NCI-H345 (cell line): ENCODE data around the gene ZSWIM1.
A peak's percentile ranks its signal among the peaks of the same experiment; 100 is the strongest.
"Not testable (repeated sequence)": the region's sequence is repeated elsewhere in the genome, so short reads cannot be mapped to it uniquely, and the experiment has no call there.

Experiments
- DNase-seq: peaks from one replicate; lab custom pipeline; 2025; lab: John Stamatoyannopoulos, UW

The ZSWIM1 gene

DNA sequence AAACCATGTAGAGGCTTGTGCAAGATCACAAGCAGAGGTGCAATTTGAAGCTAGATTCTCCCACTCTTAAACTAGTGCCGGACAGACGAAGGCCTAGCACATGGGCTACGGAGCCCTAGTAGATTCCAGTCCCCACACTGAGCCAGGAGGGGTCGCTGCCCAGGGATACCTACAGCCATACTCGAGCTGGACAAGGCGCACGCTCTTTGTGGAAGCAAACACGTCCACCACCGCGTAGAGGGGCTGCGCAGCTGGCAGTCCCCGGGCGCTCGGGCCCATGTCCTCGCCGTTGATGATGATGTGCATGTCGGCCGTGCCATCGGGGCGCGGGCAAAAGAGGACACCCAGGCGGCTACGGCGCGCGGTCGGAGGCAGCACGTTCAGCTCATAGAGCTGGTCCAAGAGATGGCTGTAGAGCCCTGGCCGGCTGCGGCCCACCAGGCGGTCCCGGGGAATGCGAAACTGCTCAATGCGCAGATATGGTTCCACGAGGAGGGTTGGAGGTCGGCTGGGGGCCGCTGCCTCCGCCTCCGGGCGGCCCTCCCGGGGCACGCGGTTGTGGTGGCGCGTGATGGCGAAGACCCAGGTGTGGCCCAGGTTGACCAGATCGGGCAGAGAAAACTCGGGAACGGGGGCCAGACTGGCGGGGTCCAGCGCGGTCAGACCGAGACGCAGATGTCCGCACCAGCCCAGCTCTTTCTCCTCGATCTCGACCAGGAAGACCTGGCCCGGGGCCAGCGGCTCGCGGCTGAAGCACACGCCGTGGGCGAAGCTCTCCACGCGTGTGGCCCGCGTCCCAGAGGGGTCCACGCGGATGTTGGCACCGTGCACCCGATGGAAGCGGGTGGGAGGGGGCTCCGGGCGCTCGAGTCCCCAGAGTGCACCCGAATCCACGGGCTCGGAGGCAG is 9.3 kb downstream of the ZSWIM1 start:
- DNase-seq, result peak; percentile 48

GRCh38 chr20:45890985-45891983 is 10.3 kb downstream of the ZSWIM1 start, which contains the start of the genes CTSA and NEURL2:
Gene CTSA (plus strand): TSS chr20:45891335. CDS start chr20:45891569, 234 bp downstream.
Gene NEURL2 (minus strand): TSS chr20:45891208. CDS start chr20:45890991, 217 bp downstream.
- peak; percentile 92 for DNase-seq

DNA sequence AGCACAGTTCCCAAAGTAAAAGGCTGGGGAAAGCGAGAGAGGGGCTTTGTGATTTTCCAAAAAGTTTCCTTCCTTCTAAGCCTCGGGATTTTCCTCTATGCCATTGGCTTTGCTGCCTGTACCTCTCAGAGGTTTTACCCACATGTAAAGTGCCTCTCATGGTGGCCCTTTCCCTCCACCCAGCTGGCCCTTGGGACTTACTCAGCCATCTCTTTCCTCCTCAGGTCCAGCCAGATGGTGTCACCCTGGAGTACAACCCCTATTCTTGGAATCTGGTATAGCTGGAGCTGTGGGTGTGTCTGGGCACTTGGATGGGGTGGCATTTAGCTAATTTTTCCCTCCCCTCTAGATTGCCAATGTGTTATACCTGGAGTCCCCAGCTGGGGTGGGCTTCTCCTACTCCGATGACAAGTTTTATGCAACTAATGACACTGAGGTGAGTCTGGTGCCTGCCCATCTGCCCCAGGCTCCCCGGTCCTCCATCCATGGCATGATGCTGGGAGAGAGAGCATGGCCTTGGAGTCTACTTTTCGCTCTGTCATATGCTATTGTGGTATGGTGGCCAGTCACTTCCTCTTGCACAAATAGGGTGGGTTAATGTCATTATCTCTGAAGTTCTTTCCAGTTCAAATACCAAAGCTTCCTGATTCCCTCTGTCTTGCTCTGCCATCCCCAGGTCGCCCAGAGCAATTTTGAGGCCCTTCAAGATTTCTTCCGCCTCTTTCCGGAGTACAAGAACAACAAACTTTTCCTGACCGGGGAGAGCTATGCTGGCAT is 11.2 kb downstream of the ZSWIM1 start:
- peak; percentile 14 for DNase-seq

DNA sequence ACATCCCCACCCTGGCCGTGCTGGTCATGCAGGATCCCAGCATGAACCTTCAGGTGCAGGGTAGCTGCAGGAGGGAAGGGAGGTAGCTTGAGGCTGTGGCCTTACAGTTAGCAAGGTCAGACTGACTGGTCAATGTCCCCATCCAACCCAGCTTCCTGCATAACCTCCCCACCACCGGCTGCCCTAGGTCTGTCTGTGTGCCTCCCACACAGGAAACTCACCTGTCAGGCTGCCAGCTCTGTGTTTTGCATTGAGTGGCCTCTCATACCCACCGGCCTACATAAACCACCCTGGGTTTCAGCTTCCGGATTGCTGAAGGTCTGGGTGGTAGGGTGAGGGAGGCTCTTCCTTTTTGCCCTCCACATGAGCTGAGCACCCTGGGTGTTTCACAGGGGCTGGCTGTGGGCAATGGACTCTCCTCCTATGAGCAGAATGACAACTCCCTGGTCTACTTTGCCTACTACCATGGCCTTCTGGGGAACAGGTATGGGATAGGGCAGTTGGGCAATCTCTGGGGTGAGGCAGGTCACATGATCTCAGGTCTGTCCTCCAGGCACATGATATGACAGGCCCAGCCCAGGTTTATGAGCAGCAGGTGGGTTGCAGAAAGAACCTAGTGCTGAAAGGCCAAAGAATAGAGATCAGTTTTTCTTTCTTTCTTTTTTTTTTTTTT is 11.9 kb downstream of the ZSWIM1 start:
- DNase-seq, result no peak

DNA sequence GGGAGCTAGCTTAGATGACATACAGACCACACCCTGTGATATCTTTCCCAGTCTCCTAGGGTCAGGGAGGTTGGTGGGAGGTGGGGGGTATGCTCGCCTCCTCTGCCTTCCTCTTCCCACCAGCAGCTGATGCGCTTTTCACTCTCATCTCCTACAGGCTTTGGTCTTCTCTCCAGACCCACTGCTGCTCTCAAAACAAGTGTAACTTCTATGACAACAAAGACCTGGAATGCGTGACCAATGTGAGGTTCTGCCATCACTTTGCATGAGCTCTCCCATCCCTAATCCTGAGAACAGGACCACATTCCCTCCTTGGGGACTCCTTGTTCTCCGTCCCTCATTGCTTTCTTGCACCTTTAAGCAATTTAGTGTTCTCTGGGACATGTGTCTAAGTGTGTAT is 12.8 kb downstream of the ZSWIM1 start:
- no peak for DNase-seq

DNA sequence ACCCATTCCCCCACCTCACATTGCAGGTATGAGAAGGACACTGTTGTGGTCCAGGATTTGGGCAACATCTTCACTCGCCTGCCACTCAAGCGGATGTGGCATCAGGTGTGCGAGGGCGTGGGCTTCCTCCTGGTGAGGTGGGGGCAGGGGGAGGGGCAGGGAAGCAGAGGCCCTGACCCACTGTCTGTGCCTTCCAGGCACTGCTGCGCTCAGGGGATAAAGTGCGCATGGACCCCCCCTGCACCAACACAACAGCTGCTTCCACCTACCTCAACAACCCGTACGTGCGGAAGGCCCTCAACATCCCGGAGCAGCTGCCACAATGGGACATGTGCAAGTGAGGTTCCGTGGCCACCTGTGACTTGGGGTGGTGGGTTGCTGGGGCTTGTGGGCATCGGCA is 13.8 kb downstream of the ZSWIM1 start:
- DNase-seq, result no peak

DNA sequence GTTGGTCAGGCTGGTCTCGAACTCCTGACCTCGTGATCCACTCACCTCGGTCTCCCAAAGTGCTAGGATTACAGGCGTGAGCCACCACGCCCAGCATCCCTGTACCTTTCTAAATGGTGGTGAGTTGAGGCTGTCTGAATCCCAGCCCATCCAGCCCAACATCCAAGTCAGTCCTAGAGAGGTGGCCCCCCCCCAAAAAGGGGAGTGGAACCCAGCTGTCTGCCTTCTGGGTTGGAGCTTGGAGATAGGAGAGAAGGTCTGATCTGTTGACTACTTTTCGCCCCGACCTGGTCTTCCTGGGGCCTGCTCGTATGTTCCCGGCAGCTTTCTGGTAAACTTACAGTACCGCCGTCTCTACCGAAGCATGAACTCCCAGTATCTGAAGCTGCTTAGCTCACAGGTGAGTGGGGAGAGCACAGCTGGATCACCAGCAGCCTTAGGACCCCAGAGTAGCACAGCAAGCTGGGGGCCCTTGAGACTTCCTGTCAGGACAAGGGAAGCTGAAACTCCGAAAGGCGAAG is 15.7 kb downstream of the ZSWIM1 start:
- DNase-seq, result no peak

- DNase-seq, result no peak
Measured at GRCh38 chr20:45897289-45897688, 16.3 kb downstream of the ZSWIM1 start.

DNA sequence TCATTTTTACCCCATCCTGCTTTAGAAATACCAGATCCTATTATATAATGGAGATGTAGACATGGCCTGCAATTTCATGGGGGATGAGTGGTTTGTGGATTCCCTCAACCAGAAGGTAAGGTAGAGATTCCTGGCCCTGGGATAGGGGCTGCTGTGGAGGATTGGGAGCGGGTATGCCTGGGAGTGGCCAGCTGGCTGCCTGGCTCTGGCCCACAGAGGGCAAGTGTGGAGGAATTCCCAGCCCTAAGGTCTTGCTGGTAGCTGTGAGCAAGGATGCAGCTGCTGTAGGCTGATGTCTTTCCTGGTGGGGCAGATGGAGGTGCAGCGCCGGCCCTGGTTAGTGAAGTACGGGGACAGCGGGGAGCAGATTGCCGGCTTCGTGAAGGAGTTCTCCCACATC is 16.7 kb downstream of the ZSWIM1 start:
- no peak for DNase-seq

DNA sequence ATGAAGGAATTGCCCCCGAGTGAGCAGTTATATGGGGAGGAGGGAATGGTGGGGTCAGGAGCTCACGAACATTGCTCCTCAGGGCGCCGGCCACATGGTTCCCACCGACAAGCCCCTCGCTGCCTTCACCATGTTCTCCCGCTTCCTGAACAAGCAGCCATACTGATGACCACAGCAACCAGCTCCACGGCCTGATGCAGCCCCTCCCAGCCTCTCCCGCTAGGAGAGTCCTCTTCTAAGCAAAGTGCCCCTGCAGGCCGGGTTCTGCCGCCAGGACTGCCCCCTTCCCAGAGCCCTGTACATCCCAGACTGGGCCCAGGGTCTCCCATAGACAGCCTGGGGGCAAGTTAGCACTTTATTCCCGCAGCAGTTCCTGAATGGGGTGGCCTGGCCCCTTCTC is 17.3 kb downstream of the ZSWIM1 start:
- no peak for DNase-seq

- DNase-seq, result no peak
Measured at GRCh38 chr20:45899046-45899835, 18.2 kb downstream of the ZSWIM1 start.

GRCh38 chr20:45901332-45901731 is 20.3 kb downstream of the ZSWIM1 start:
- not testable (repeated sequence) for DNase-seq

- no peak for DNase-seq
Measured at GRCh38 chr20:45902199-45902701, 21.2 kb downstream of the ZSWIM1 start.

DNA sequence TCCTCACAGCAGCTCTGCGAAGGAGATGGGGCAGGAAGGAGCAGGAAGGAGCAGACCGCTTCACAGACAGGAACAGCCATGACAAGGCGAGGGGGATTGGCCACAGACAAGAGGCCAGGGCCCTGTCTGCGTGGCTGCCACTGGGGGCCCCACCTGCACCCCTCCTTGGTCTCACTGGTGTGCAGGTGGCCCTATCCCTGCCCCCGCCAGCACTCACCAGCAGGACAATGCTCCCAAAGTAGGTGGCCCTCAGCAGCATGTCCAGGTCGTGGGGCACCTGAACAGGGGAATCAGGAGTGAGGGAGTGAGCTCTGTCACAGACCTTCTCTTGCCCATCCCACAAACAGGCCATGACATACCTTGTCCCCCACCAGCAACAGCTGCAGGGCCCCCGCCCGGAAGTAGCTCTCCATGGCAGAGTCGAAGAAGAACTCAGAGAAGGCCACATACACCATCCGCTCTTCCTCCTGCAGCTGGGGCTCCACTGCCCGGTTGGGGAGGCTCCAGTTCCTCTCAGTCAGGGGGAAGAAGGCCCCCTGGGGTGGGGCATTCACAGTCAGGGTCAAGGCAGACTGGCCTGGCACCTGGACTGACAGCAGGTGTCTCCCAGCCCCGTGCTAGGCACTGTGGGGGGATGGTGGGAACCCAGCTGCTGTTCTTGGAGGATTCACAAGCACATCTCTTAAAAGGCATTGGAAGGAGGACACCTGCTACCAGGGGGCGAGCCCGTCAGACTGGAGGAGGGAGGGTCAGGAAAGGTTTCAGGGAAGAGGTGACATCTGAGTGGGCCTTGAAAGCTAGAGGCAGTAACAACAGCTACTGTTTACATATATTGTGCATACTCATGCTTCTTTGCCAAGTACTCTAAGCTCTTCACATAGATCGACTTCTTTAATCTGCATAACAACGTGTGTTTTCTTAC is 23.8 kb downstream of the ZSWIM1 start:
- no peak for DNase-seq

- no peak for DNase-seq
Measured at GRCh38 chr20:45905505-45906079, 24.6 kb downstream of the ZSWIM1 start.

- DNase-seq, result no peak
Measured at GRCh38 chr20:45907219-45907948, 26.4 kb downstream of the ZSWIM1 start.

GRCh38 chr20:45908084-45908483 is 27.1 kb downstream of the ZSWIM1 start:
- no peak for DNase-seq
